Right hindlimb (tissue), 1 donor: Measurements from ENCODE around the gene WDR43.

Source experiments
- DNase-seq: peaks from one replicate; pipeline ENCODE4 v3.0.0-alpha.2; 2018

The WDR43 gene

DNA sequence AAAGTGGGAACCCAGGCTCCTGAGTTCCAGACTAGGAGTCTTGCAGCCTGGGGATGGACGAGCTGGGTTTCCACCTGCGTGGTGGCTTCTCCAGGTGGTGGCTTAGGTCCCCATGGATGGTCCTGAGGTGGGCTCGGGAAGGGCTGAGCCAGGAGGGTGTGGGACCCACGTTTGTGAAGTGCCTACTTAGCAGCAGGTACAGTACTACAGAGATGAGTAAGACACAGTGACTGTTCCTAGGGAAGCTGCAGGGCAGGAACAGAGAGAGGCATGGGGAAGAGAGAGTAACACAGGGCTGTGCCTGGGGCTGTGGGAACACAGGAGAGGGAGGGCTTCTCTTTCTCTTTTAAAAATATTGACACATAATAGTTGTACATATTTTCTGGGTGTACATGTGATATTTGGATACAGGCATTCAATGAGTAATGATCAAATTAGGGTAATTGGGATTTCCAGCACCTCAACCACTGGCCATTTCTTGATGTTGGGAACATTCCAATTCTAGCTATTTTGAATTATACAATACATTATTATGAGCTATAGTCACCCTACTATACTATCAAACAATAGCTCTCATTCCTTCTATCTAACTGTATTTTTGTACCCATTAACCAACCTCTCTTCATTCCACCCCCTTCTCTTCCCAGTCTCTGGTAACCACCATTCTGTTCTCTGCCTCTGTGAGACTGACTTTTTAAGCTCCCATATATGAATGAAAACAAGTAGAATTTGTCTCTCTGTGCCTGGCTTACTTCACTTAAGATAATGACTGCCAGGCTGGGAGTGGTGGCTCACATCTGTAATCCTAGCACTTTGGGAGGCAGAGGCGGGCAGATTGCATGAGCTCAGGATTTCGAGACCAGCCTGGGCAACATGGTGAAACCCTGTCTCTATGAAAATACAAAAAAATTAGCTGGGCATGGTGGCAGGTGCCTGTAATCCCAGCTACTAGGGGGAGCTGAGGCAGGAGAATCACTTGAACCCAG, 101.6 kb downstream of the WDR43 start:
- DNase-seq, result no peak

DNA sequence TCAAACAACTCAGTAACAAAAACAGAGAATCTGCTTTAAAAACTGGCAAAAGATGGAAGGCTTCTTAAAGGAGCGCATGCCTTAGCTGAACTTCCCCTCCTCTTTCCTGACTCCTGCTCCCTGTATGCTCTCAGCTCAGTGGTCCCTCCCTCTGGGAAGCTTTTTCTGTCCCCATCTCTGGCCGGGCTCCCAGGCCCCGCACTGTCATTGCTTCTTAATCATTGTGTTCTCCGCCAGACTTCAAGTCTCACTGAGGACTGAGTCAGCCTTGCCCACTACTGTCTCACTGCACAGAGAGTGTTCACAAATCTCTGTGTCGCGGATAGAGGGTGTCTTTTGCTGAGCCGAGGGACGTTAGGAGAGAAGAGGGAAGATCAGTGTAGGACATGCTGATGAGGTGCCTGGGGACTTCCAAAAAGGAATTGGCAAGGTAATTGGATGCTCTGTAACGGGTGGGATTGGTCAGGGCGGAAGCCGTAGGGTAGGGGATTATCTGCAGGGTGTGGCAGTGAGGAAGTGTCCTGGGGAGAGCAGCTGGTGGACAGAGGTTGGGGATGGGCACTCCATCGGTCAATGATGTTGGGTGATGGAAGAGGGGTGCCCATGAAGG, 102.9 kb downstream of the WDR43 start:
- DNase-seq, result no peak
